Activated CD4-positive, alpha-beta T cell treated with anti-CD3 and anti-CD28 coated beads, Interleukin-2, amount 10 ng/mL, durations not matched to agents 24 days and 14 days (primary cell): ENCODE results near the gene SYNJ2. TPM values are rescaled to one million over a fixed set of nuclear protein-coding genes. Genes with fewer than 3 reads are reported as not detected.

ENCODE experiments used
- DNase-seq: peaks from one replicate; pipeline ENCODE4 v3.0.0; 2022
- H3K27ac Mint-ChIP-seq: one replicate; pipeline ENCODE4 v1.8.0; 2022; ENCODE audit warnings: mild to moderate bottlenecking, mixed read lengths
- H3K27me3 Mint-ChIP-seq: one replicate; pipeline ENCODE4 v1.8.0; 2022; ENCODE audit warnings: mixed read lengths
- H3K36me3 Mint-ChIP-seq: one replicate; pipeline ENCODE4 v1.8.0; 2022; ENCODE audit warnings: low read depth, mild to moderate bottlenecking, mixed read lengths
- H3K4me1 Mint-ChIP-seq: one replicate; pipeline ENCODE4 v1.8.0; 2021; ENCODE audit warnings: mixed read lengths
- H3K4me3 Mint-ChIP-seq: one replicate; pipeline ENCODE4 v1.8.0; 2022; ENCODE audit warnings: mild to moderate bottlenecking, moderate library complexity, mixed read lengths
- H3K9me3 Mint-ChIP-seq: one replicate; pipeline ENCODE4 v1.8.0; 2021; ENCODE audit warnings: mixed read lengths
- intact Hi-C: fragments of 100-400 bp; cut with micrococcal nuclease; formaldehyde crosslinking; loops from one replicate; pipeline ENCODE4 v1.15.1; 2023
- total RNA-seq: library from RNA; stranded (reverse); gene quantifications from 2 replicates; pipeline ENCODE4 v1.2.3, GENCODE V29; 2022

The SYNJ2 gene
- total RNA-seq, 1 donor from 2014 or later: 22.2 TPM

DNA sequence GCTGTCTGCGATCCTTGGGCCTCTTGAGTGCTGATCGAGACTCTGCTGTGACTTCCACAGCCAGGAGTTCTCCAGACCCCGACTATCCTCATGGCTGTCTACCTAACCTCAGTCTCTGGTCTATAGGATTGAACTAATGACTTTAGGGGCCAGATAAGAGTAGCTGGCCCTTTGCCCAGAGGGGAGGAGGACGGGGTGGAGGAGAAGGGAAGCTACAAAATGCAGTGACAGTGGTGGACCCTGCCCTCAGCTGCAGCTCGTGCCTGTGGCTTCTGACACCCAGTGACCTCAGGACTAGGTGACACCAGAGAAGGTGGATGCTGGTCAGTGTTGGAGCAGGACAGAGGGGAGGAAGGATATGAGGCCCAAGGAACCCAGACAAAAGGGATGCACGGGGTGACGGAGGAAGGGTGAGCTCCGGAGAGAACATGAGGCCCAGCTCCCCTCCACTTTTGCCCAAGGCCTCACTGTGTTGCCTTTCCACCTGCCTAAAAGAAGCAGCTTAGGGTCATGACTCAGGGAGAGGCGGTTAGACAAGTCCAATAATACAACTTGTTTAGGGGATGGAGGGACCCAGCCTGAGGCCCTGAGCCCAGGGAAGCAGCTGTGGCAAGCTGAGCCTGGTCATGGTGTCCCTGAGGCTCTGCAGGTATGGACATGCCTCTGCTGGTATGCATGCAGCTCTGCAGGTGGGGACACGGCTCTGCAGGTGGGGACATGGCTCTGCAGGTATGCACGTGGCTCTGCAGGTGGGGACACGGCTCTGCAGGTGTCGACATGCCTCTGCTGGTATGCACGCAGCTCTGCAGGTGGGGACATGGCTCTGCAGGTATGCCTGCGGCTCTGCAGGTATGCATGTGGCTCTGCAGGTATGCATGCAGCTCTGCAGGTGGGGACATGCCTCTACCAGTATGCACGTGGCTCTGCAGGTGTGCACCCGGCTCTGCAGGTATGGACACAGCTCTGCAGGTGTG, 67.7 kb downstream of the SYNJ2 start:
- H3K4me1 Mint-ChIP-seq: peaks cover 48% of the 10 kb centered on the region
- intact Hi-C loops: loop anchor here (5.0 kb wide), 1 partner anchor 67 kb away; the partner anchor contains the start of gene SYNJ2
- H3K27ac Mint-ChIP-seq: no peak overlapping the region
- DNase-seq: no peak
- H3K4me3 Mint-ChIP-seq: no peak overlapping the region
- peaks cover 38% of the 10 kb centered on the region for H3K36me3 Mint-ChIP-seq
- H3K9me3 Mint-ChIP-seq: peaks cover 12% of the 10 kb centered on the region
- H3K27me3 Mint-ChIP-seq: no peaks in the 10 kb centered on the region

DNA sequence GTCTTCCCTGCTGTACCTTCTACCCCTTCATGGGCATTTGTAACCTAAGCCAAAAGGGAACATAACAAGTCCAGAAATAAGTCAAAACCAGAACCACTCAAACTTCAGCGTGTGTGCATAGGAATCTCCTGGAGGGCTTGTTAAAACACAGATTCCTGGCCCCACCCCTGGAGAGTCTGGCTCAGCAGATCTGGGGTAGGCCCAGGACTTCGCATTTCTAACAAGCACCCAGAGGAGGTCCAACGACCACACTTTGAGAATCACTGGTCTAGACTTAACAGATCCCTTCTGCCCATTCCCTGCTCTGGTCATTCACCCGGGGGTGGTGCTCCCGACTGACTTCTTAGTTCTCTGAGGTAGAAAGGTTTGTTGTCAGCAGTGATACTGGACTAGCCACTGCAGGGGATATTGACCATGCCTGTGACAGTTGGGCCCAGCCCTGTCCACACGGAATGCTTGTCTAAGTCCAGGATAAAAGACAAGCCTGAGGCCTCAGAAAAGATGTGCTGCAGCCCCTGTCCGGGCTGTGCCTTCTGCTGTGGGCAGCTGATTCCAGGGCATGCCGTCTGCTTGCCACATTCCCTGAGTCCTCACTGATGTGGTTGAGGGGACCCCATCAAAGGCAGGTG, 68.6 kb downstream of the SYNJ2 start:
- no peak for DNase-seq
- H3K9me3 Mint-ChIP-seq: peaks cover 12% of the 10 kb centered on the region
- no peaks in the 10 kb centered on the region for H3K27me3 Mint-ChIP-seq
- H3K4me1 Mint-ChIP-seq: peaks cover 46% of the 10 kb centered on the region
- H3K36me3 Mint-ChIP-seq: peaks cover 37% of the 10 kb centered on the region
- intact Hi-C loops: no loop called here
- H3K4me3 Mint-ChIP-seq: no peak overlapping the region
- H3K27ac Mint-ChIP-seq: no peak overlapping the region

DNA sequence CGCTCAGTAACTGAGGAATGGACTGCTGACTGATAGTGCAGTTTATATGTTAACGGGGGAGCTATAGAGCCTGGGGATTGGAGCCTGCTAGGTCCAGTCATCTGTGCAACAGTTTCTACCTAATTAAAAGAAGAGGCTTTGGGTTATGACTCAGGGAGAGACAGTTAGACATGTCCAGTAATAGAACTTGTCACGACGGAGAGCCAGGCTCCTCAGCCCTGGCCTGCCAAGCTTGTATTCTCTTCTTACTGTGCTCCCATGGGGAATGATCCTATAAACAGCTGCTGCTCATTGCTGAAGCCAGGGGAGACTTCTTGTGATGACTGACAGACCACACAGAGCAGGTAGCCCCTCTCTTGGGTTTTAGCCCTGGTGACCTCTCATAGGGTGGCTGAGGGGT, 69.3 kb downstream of the SYNJ2 start:
- Mint-ChIP-seq H3K36me3 (peaks cover 31% of the 10 kb centered on the region), H3K4me1 (peaks cover 42% of the 10 kb centered on the region), H3K27ac (no peak overlapping the region), H3K27me3 (no peaks in the 10 kb centered on the region), H3K4me3 (no peak overlapping the region), H3K9me3 (peaks cover 9% of the 10 kb centered on the region)
- no peak for DNase-seq
- intact Hi-C loops: no loop called here

DNA sequence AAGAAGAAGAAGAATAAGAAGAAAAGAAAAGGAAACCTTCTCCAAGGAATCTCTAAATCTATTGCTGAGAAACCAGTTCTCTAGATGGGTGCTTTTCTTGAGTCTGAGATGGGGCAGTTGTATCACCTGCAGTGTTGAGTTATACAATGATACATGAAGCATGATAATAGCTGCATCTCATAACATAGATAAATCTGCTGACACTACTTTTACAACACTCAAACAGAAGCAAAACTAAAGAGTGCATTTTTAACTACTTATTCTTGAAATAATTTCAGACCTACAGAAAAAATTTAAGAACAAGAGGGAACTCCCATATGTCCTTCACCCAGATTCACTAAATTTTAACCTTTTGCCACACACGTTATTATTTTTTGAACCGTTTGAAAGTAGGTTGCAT, 70.3 kb downstream of the SYNJ2 start:
- intact Hi-C loops: no loop called here
- no peak overlapping the region for H3K27ac Mint-ChIP-seq
- no peak for DNase-seq
- peaks cover 30% of the 10 kb centered on the region for H3K36me3 Mint-ChIP-seq
- H3K27me3 Mint-ChIP-seq: no peaks in the 10 kb centered on the region
- no peak overlapping the region for H3K4me3 Mint-ChIP-seq
- H3K4me1 Mint-ChIP-seq: peaks cover 39% of the 10 kb centered on the region
- peaks cover 9% of the 10 kb centered on the region for H3K9me3 Mint-ChIP-seq

DNA sequence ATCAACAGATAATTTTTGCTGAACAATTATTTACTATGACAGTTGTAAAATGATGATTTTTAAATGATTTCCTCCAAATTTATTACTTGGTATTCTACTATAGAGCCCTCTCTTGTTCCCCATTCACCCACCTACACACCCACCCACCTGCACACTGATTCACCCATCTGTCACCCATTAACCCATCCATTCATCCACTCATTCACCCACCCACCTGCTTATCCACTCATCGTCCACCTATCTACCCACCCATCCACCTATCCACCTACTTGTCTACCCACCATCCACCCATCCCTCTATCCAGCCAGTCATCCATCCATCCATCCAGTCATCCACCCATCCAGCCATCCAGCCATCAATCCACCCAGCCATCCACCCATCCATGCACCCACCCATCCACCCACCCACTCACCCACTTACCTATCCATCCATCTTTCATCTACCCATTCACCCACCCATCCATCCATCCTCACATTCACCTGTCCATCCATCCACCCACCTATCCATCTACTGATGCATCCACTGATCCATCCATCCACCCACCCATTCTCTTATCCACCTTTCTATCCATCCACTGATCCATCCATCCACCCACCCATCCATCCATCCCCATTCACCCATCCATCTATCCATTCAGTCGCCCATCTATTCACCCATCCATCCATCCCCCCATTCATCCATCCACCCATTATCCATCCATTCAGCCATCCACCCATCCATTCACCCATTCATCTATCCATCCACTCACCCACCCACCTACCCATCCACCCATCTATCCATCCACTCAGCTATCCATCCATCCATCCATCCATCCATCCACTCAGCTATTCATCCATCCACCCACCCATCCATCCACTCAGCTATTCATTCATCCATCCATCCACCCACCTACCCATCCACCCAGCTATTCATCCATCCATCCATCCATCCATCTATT, 72.0 kb downstream of the SYNJ2 start:
- Mint-ChIP-seq H3K27me3 (no peaks in the 10 kb centered on the region), H3K36me3 (peaks cover 25% of the 10 kb centered on the region), H3K27ac (peak overlapping the region; percentile 8), H3K4me3 (no peak overlapping the region), H3K9me3 (peaks cover 9% of the 10 kb centered on the region), H3K4me1 (peaks cover 37% of the 10 kb centered on the region)
- intact Hi-C loops: no loop called here
- DNase-seq: no peak

DNA sequence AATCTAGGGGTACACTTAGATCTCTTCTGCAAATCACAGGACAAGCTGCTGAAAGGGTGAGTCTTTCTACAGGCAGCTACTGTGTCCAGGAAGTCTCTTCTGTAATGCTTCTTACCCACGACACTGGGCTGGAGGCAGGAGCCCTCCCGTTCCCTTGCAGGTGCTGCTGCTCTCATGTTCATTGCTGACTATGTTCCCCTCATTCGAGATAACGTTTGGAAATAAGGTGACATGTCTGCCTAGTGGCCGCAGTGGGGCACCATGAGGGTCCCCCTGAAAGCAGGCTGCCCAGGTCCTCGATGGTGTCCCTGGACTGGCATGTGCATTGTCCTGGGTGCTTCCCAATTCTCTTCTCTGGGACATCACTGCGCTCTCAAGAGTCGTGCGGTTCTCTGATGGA, 74.7 kb downstream of the SYNJ2 start:
- Mint-ChIP-seq H3K27ac (no peak overlapping the region), H3K4me1 (peaks cover 40% of the 10 kb centered on the region), H3K27me3 (no peaks in the 10 kb centered on the region), H3K4me3 (no peak overlapping the region), H3K36me3 (peaks cover 25% of the 10 kb centered on the region), H3K9me3 (peaks cover 9% of the 10 kb centered on the region)
- intact Hi-C loops: loop anchor here (5.0 kb wide), 1 partner anchor 294 kb away; no protein-coding TSS in a partner anchor
- DNase-seq: no peak

DNA sequence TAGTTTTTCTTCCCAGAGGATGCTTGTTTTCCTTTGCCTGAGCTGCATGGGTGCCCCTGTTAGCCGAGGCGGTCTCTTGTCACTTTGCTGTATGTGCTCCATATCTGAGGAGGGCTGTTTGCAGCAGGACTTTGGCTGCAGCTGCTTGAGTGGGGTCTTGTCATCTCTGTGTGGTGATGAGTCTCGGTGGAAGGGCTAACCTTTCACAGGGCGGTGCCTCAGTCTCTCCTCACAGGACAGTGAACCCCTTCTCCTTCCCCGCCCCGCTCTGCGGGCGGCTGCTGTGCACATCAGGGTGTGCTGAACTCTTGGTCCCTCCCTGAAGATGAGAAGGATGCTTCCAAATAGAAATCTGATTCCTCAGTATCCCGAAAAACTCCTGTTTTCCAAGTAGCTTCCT, 75.1 kb downstream of the SYNJ2 start:
- DNase-seq: no peak
- peaks cover 40% of the 10 kb centered on the region for H3K4me1 Mint-ChIP-seq
- no peak overlapping the region for H3K4me3 Mint-ChIP-seq
- intact Hi-C loops: loop anchor here (1.0 to 5.0 kb wide), 2 partner anchors 31 to 295 kb away; no protein-coding TSS in a partner anchor
- peaks cover 9% of the 10 kb centered on the region for H3K9me3 Mint-ChIP-seq
- H3K27ac Mint-ChIP-seq: no peak overlapping the region
- H3K27me3 Mint-ChIP-seq: no peaks in the 10 kb centered on the region
- H3K36me3 Mint-ChIP-seq: peaks cover 27% of the 10 kb centered on the region

DNA sequence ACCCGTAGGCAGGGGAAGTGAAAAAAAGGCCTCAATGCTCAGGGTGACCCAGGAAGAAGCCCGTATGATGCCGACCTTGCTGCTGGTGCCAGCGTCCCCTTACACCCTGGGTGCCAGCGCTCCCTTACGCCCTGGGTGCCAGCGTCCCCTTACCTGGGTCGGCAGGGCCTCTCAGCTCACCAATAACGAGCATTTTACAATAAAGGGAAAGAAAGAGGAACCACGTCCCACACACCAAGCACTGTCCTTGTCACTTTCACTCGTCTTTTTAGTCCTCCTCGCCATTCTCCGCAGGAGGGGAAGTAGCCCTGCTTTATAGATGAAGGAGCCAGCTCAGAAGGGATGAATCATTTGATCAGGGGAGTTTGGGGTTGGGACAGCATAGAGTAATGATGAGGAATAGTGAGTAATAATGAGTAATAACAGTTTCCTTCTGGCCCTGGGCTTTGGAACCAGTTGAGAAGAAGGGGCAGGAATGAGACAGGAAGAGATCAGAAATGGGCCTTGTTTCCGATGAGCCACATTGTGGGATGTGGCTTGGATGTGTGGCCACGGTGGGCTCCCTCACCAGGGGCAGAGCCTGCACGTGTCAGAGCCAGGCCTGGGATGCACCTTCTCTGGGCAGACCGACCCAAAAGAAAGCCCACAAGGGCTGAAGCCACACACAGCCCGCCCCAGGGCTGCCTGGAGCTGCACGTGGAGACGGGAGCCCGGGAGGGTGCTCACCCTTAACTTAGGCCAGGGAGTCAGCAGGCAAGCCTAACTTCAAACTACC, 75.7 kb downstream of the SYNJ2 start:
- peaks cover 9% of the 10 kb centered on the region for H3K9me3 Mint-ChIP-seq
- peaks cover 37% of the 10 kb centered on the region for H3K4me1 Mint-ChIP-seq
- DNase-seq: no peak
- intact Hi-C loops: loop anchor here (1.0 to 5.0 kb wide), 2 partner anchors 31 to 295 kb away; no protein-coding TSS in a partner anchor
- no peaks in the 10 kb centered on the region for H3K27me3 Mint-ChIP-seq
- H3K36me3 Mint-ChIP-seq: peaks cover 26% of the 10 kb centered on the region
- no peak overlapping the region for H3K27ac Mint-ChIP-seq
- peak overlapping the region; percentile 1 for H3K4me3 Mint-ChIP-seq

DNA sequence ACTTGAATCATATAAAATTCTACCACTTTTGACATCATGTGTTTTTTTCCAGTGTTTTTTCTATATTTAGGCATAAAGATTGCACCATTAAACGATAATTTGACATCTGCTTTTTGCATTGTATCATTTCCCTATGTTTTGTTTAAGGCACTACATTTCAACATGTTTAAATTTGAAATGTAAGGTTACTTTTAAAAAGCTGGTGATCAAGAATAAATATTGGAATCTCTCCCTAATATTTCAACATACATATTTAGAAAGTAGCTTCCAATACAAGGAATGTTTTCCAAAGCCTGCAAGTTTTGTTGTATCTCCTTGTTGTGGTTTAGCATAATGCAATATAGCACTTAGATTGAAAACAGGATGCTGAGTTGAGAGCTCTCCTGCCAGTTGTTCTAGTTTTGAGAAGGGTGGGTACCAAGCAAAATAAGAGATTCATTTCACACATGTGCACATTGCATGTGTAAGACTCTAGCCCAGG, 76.5 kb downstream of the SYNJ2 start:
- Mint-ChIP-seq H3K4me3 (no peak overlapping the region), H3K27me3 (no peaks in the 10 kb centered on the region), H3K27ac (peak overlapping the region; percentile 45), H3K4me1 (peaks cover 32% of the 10 kb centered on the region), H3K36me3 (peaks cover 27% of the 10 kb centered on the region), H3K9me3 (peaks cover 9% of the 10 kb centered on the region)
- DNase-seq: no peak
- intact Hi-C loops: loop anchor here (5.0 kb wide), 1 partner anchor 296 kb away; no protein-coding TSS in a partner anchor

DNA sequence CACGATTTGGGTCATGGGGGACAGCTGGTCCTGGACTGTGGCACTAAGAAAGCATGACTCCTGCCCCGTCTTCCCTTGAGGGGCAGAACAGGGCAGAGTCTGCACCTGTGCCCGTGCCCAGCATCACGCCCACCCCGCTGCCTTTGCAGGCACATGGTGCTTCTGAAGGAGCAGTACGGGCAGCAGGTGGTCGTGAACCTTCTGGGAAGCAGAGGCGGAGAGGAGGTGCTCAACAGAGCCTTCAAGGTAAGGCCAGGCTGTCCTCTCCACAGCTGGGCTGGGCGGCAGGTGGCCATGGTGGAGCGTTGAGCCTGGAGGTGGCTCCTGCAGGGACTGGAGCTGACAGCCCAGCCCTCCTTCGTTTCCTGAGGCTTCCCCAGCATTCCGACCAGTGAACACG, 77.4 kb downstream of the SYNJ2 start:
- intact Hi-C loops: loop anchor here (5.0 kb wide), 1 partner anchor 297 kb away; no protein-coding TSS in a partner anchor
- H3K4me3 Mint-ChIP-seq: no peak overlapping the region
- H3K27ac Mint-ChIP-seq: no peak overlapping the region
- H3K9me3 Mint-ChIP-seq: peaks cover under 1% of the 10 kb centered on the region
- no peak for DNase-seq
- no peaks in the 10 kb centered on the region for H3K27me3 Mint-ChIP-seq
- peaks cover 23% of the 10 kb centered on the region for H3K36me3 Mint-ChIP-seq
- H3K4me1 Mint-ChIP-seq: peaks cover 23% of the 10 kb centered on the region

DNA sequence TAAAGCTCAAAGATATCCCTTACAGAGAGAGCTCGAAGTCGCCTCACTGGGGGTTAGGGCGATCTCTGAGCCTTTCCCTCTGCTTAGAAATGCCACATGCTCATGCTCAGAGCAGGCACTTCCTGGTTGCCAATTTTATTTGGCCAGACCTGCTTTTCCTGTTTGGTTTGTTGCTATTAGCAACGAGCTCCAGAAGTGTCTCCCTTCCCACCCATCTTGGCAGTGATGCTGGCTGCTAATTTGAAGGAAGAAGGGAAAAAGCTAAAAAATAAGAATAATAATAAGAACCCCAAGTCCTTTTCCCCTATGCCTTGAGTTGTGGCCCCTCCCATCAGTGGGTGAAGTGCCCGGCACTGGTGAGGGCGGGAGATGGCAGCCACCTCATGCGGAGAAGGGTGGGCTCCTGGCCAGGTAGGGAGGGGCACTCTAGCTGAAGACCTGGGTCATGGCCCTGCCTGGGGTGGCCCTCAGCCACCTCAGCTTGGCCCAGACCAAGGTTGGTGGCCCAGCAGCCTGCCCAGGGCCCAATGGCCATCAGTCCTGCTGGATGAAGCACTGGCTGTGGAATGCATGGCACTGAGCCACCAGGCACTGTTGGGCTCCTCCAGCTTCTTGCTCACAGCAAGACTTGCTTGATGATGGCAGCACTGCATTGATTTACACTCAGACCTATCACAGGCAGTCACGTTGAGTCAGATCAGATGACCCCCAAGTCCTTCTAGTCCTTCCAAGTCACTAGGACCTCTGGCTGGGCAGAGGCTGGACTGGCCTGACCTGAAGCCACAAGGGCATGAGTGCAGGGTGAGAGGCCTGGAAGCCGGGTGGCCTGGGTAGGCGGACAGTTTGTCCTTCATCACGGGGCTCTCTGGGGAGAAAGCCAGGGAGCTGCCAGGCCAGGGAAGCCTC, 79.0 kb downstream of the SYNJ2 start:
- intact Hi-C loops: no loop called here
- peaks cover 23% of the 10 kb centered on the region for H3K36me3 Mint-ChIP-seq
- H3K9me3 Mint-ChIP-seq: no peaks in the 10 kb centered on the region
- no peak for DNase-seq
- no peaks in the 10 kb centered on the region for H3K27me3 Mint-ChIP-seq
- H3K4me1 Mint-ChIP-seq: peaks cover 22% of the 10 kb centered on the region
- no peak overlapping the region for H3K4me3 Mint-ChIP-seq
- no peak overlapping the region for H3K27ac Mint-ChIP-seq

DNA sequence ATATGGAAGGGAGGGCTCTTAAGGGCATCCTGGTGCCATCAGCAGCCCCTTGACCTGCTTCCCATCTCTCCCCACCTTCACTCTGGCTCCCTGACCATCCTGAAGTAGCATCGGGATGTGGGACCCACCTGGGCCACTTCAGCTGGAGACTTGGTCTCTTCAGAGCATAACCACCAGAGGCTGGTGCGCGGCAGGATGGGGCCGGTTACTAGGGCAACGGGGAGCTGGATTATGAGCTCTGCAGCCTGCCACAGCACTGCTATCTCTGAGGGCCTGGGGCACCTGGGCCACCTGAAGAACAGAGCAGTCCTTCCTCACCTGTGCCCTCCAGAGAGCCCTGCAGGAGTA, 79.7 kb downstream of the SYNJ2 start:
- DNase-seq: no peak
- no peaks in the 10 kb centered on the region for H3K27me3 Mint-ChIP-seq
- peaks cover 17% of the 10 kb centered on the region for H3K4me1 Mint-ChIP-seq
- no peak overlapping the region for H3K27ac Mint-ChIP-seq
- no peak overlapping the region for H3K4me3 Mint-ChIP-seq
- intact Hi-C loops: no loop called here
- H3K9me3 Mint-ChIP-seq: no peaks in the 10 kb centered on the region
- H3K36me3 Mint-ChIP-seq: peaks cover 25% of the 10 kb centered on the region
